GM10266 (cell line): Measurements from ENCODE around the gene TMEM255A.
A peak's percentile ranks its signal among the peaks of the same experiment; 100 is the strongest.

Source experiments
- DNase-seq: peaks from one replicate; pipeline ENCODE4 v3.0.0; 2012; ENCODE audit errors: extremely low spot score
- CTCF ChIP-seq: IDR thresholded peaks from 2 replicates; pipeline ENCODE4 v1.5.1; 2012; ENCODE audit warnings: mild to moderate bottlenecking, low read depth; ENCODE audit not compliant: control insufficient read depth, insufficient read depth; ENCODE audit errors: missing control alignments

Gene TMEM255A

GRCh38 chrX:120305531-120306141, 5.6 kb downstream of the TMEM255A start:
- no peak for DNase-seq
- no peak for TF ChIP-seq CTCF

- TF ChIP-seq CTCF, result no peak
- no peak for DNase-seq
These were observed 7.0 kb downstream of the TMEM255A start for GRCh38 chrX:120304256-120304655.

GRCh38 chrX:120302434-120302833, 8.8 kb downstream of the TMEM255A start:
- no peak for TF ChIP-seq CTCF
- DNase-seq, result peak; percentile 23

- DNase-seq, result no peak
- TF ChIP-seq CTCF, result no peak
These were observed 9.3 kb downstream of the TMEM255A start for GRCh38 chrX:120301960-120302359.

- TF ChIP-seq CTCF, result no peak
- no peak for DNase-seq
These were observed 9.8 kb downstream of the TMEM255A start for GRCh38 chrX:120301497-120301896.

GRCh38 chrX:120299928-120300327, 11.3 kb downstream of the TMEM255A start:
- no peak for DNase-seq
- peak; percentile 2 for TF ChIP-seq CTCF

- no peak for TF ChIP-seq CTCF
- DNase-seq, result no peak
These were observed 13.3 kb downstream of the TMEM255A start for GRCh38 chrX:120297923-120298322.
